HEK293T (cell line): ENCODE measurements around the gene HIVEP2.

Experiments
- L3MBTL2 ChIP-seq: fragments of 450-650 bp; conservative IDR thresholded peaks from 2 replicates; pipeline ENCODE4 v1.6.1; 2016; ENCODE audit warnings: mild to moderate bottlenecking
- SUZ12 ChIP-seq: fragments of 450-650 bp; IDR thresholded peaks from 2 replicates; pipeline ENCODE4 v1.6.1; 2016; ENCODE audit warnings: mild to moderate bottlenecking
- TARDBP ChIP-seq: fragments of 450-650 bp; IDR thresholded peaks from 2 replicates; pipeline ENCODE4 v1.6.1; 2016

DNA sequence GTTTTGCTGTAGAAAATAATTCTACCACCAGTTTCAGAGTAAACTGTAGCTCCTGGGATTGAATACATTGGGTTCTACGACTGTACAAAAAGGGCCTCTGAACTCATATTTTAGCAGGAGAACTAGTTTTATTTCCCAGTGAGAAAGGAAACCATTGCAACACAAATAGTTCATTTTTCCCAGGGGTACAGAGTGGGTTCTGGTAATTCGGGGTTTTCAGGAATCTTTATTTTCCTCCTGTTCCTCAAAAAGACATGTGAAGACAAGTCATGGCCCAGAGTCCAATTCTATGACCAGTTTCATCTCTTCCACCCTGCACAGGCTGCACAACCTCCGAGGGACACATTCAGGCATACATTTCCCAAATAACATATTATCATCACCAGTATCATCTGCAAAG is 222.1 kb downstream of the HIVEP2 start:
- TF ChIP-seq SUZ12 (no peak), TARDBP (no peak), L3MBTL2 (no peak)
